Loucy (cell line): ENCODE measurements around the gene LHFPL2.

Experiments
- CTCF ChIP-seq: fragments of 200-600 bp; sonication (generic); conservative IDR thresholded peaks from 2 replicates; pipeline ENCODE4 v1.5.1; 2014; ENCODE audit warnings: mild to moderate bottlenecking, antibody characterized with exemption, low read length
- EZH2phosphoT487 ChIP-seq: fragments of 200-600 bp; IDR thresholded peaks from 2 replicates; pipeline ENCODE4 v1.6.1; 2018; ENCODE audit warnings: antibody characterized with exemption, mild to moderate bottlenecking, moderate library complexity, borderline replicate concordance

DNA sequence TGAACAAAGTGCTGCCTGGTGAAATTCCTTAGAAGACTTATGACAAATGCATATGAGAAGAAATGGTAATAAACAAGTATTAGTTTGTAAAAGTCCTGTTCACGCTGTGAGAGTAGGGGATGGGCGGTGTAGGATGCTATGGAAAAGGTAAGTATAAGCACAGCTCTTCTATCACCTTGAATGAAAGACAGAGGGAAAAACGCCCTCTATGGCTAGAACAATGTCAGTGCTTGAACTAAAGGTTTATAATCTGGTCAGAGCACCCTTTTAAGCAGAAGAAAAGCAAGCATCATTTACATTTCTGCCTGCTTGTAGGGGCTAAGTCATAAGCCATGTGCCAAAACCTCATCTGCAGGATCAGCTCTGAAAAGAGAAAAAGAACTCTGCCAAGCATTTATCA, 115.2 kb downstream of the LHFPL2 start:
- TF ChIP-seq CTCF (peak; percentile 68), EZH2phosphoT487 (no peak)
